Measurements from ENCODE around the gene WWC1.
"Not testable (repeated sequence)": the region's sequence is repeated elsewhere in the genome, so short reads cannot be mapped to it uniquely, and the experiment has no call there.

Gene WWC1

DNA sequence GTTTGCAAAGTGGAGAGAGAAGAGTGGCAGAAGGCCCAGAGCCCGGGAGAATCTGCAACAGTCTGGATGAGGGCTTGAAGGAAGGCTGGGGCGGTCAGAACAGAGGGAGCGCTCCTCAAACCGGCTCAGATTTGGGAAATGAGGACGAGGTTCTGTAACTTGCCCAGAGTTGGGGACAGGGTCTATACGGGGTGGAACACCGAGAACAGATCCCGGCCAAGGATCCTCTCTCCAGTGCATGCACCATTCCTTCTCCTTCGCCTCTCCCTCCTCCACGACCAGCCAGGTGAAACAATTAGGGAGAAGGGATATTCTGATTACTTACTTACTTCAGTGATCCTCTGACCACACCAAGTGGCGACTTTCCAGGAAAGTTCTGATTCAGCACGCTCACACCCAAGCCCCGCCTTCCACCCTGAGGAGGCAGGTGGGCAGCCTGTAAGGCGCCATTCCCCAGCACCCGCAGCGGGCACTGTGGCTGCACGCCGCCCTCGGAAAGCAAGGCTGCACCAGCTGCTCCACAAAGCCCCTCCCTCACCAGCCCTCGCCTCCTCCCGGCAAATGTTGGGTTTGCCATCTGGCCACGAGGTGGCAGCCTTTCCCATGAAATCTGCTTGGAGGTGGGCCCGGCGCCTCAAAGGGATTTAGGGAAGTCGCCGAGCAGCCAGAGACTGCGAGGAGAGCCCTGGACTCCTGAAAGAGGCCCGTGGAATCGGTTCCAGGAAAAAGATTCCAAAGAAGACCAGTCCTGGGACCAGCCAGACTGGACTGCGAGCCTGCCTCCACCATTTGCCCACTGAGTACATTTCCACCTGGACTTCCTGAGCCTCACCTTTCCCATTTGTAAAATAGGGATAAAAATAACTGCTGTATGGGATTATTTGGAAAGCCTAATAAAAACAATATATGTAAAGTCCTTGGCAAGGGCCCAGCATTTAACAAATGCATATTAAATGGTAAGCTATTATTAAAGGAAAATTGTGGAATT, 22.2 kb upstream of the WWC1 start:
- Histone ChIP-seq H3K27me3 (ENCODE audit: insufficient read depth, low read length) (peaks cover 9% of the 10 kb centered on the region), H3K36me3 (ENCODE audit: insufficient read depth, low read depth, low read length) (no peaks in the 10 kb centered on the region), H3K4me3 (ENCODE audit: low read length) (peak overlapping the region; percentile 71), H3K9me3 (ENCODE audit: insufficient read depth, low read depth, low read length) (no peaks in the 10 kb centered on the region), H3K9ac (ENCODE audit: low read depth, low read length) (peak overlapping the region; percentile 53; the same call in 1 of the 2 replicates), H3K4me1 (ENCODE audit: insufficient read depth, low read length) (peaks cover 3% of the 10 kb centered on the region; the same call in 1 of the 2 replicates), H3K27ac (ENCODE audit: low read length) (no peak overlapping the region)

DNA sequence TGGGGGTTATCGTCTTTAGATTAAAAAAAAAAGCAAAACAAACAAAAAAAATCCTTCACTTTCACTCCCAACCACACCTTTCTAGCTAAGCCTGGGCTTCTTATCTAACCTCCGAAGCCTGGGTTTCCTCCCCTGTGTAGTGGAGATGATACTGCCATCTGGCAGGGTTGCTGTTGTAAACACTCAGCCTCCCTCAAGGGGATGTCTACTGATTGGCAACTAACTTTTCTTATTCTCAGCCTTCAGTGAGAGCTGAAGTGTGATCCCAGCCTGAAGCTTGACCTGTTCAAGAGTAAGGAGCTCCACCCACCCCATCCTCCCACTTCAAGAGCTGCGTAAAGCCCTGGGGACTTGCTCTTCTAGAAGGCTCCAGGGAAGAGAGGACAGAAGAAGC, 21.5 kb upstream of the WWC1 start:
- Histone ChIP-seq H3K27me3 (ENCODE audit: insufficient read depth, low read length) (peaks cover 9% of the 10 kb centered on the region), H3K36me3 (ENCODE audit: insufficient read depth, low read depth, low read length) (no peaks in the 10 kb centered on the region), H3K4me3 (ENCODE audit: low read length) (peak overlapping the region; percentile 24; the same call in 1 of the 2 replicates), H3K9ac (ENCODE audit: low read depth, low read length) (no peak overlapping the region), H3K4me1 (ENCODE audit: insufficient read depth, low read length) (peaks cover 3% of the 10 kb centered on the region; the same call in 1 of the 2 replicates), H3K27ac (ENCODE audit: low read length) (no peak overlapping the region), H3K9me3 (ENCODE audit: insufficient read depth, low read depth, low read length) (no peaks in the 10 kb centered on the region)

DNA sequence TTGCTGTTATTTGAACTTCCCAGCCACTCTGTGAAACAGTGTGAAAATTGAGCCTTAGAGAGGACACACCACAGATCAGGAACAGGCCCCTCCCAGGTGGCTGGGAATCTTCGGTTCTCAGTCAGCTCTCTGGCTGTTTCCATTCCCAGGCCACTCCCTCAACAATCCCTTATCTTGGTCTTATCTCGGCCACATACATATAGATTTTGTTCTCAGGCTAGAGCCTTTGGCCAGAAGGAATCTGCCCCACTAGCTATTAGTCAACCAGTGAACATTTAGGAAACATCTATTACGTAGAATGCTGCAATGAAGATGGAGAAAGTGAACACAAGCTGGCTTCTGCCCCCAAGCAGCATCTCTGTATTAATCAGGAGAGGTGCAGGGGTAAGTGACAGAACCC, 21.0 kb upstream of the WWC1 start:
- Histone ChIP-seq H3K4me3 (ENCODE audit: low read length) (no peak overlapping the region), H3K27me3 (ENCODE audit: insufficient read depth, low read length) (peaks cover 9% of the 10 kb centered on the region), H3K9ac (ENCODE audit: low read depth, low read length) (no peak overlapping the region), H3K4me1 (ENCODE audit: insufficient read depth, low read length) (peaks cover 3% of the 10 kb centered on the region; the same call in 1 of the 2 replicates), H3K27ac (ENCODE audit: low read length) (no peak overlapping the region), H3K9me3 (ENCODE audit: insufficient read depth, low read depth, low read length) (no peaks in the 10 kb centered on the region), H3K36me3 (ENCODE audit: insufficient read depth, low read depth, low read length) (no peaks in the 10 kb centered on the region)

DNA sequence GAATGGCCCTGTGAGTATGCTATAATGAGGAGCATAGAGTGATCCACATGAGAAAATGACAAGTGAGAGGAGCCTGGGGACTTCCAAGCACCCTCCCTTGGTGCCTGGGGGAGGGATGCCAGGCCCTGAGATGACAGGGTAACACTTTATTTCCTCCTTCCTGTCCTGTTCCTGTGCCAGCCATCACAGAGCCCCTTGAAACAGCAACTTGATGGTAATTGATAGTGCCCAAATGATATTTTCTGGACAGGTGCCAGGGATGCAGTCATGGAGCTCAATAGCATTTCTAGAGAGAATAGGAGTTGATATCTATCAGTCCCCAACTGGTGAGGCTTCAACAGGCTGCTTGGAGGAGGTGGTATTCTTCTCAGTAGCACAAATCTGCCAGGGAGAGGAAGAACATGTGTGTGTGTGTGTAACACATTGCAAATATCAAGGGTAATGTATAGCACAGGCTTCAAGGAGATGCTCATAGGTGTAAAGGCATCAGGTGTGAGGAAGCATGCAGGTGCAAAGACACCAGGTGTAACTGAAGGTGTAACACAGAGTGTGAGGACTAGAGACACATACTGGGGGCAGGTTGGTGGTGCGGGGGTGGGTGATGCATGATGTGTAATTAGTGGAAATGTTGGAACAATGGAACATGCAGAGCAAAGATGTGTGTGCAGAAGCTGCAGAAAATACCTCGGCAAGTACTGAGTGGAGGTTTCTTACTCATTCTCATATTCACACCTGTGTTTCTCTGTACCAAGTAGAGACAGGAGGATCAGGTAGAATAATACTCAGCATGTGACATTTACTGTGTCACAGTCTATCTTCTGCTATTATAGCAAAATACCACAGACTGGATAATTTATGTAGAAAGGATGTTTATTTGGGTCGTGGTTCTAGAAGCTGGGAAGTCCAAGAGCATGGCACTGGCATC, 18.1 kb upstream of the WWC1 start:
- H3K4me3 ChIP-seq (ENCODE audit: low read length) = no peak overlapping the region
- H3K27me3 ChIP-seq (ENCODE audit: insufficient read depth, low read length) = peaks cover 7% of the 10 kb centered on the region
- no peak overlapping the region for H3K27ac ChIP-seq (ENCODE audit: low read length)
- no peak overlapping the region for H3K9ac ChIP-seq (ENCODE audit: low read depth, low read length)
- peaks cover 3% of the 10 kb centered on the region; the same call in 1 of the 2 replicates for H3K4me1 ChIP-seq (ENCODE audit: insufficient read depth, low read length)
- no peaks in the 10 kb centered on the region for H3K36me3 ChIP-seq (ENCODE audit: insufficient read depth, low read depth, low read length)
- H3K9me3 ChIP-seq (ENCODE audit: insufficient read depth, low read depth, low read length) = no peaks in the 10 kb centered on the region

DNA sequence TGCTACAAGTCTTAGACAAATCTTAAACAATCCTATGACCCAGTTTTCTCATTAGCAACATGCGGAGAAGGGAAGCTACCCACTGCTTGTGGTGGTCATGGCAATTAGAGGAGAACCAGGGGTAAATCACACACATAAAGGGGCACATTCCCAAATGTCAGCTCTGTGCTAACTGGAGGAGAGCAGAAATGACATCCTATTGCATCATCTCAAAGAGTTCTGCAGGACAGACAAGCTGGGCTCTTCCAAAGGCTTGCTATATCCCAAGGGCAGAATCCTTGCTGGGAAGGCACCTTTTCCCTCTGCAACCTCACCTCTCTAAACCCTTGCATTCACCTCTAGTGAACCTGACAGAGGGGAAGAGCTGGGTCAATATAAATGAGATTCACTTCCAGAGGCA, 17.0 kb upstream of the WWC1 start:
- no peaks in the 10 kb centered on the region for H3K27me3 ChIP-seq (ENCODE audit: insufficient read depth, low read length)
- no peak overlapping the region for H3K27ac ChIP-seq (ENCODE audit: low read length)
- no peaks in the 10 kb centered on the region for H3K36me3 ChIP-seq (ENCODE audit: insufficient read depth, low read depth, low read length)
- peaks cover 3% of the 10 kb centered on the region; the same call in 1 of the 2 replicates for H3K4me1 ChIP-seq (ENCODE audit: insufficient read depth, low read length)
- H3K9me3 ChIP-seq (ENCODE audit: insufficient read depth, low read depth, low read length) = no peaks in the 10 kb centered on the region
- no peak overlapping the region for H3K4me3 ChIP-seq (ENCODE audit: low read length)
- H3K9ac ChIP-seq (ENCODE audit: low read depth, low read length) = no peak overlapping the region

DNA sequence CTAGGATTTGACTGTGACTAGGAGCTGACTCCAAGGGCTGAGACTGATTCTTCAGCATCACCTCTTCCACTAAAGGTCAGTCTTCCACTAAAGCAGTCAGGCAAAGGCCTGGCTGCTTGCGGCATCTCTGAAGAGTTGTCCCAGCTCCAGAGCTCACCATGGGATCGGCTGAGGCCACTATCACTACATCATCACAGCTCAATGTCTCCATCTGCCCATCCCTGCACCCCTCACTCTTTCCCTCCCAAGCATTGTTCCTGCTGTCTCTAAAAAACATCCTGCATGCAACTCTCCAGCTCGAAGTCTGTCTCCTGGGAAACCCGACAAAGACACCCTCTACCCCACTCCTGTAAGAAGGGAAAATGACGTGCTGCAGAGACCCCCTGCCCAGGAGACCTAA, 15.5 kb upstream of the WWC1 start:
- no peak overlapping the region for H3K4me3 ChIP-seq (ENCODE audit: low read length)

DNA sequence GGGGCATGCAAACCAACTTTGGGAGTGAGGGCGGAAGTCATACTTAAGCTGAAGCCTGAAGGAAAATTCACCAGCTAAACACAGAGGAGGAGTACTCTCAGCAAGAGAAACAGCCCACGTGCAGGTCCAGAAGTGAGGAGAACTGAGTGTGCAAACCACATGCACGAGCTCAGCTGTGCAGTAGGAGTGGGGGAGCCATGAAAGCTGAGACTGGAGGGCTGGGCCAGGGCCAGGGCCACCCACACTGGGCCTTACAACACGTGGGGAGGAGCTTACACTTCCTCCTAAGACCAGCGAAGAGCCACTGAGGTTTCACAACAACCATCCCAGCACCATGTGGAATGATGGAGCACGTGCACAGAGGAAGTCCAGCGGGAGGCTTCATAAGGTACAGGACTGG, 9.3 kb upstream of the WWC1 start:
- H3K4me3 ChIP-seq (ENCODE audit: low read length) = no peak overlapping the region
- H3K9ac ChIP-seq (ENCODE audit: low read depth, low read length) = no peak overlapping the region
- no peaks in the 10 kb centered on the region for H3K36me3 ChIP-seq (ENCODE audit: insufficient read depth, low read depth, low read length)
- H3K27me3 ChIP-seq (ENCODE audit: insufficient read depth, low read length) = no peaks in the 10 kb centered on the region
- H3K9me3 ChIP-seq (ENCODE audit: insufficient read depth, low read depth, low read length) = no peaks in the 10 kb centered on the region
- H3K4me1 ChIP-seq (ENCODE audit: insufficient read depth, low read length) = no peaks in the 10 kb centered on the region; the same call in 1 of the 2 replicates
- no peak overlapping the region for H3K27ac ChIP-seq (ENCODE audit: low read length)

More for the DNA sequence above, 15.5 kb upstream of the WWC1 start:
- H3K9me3 ChIP-seq (ENCODE audit: insufficient read depth, low read depth, low read length) = no peaks in the 10 kb centered on the region
- H3K36me3 ChIP-seq (ENCODE audit: insufficient read depth, low read depth, low read length) = no peaks in the 10 kb centered on the region
- no peaks in the 10 kb centered on the region for H3K27me3 ChIP-seq (ENCODE audit: insufficient read depth, low read length)
- no peak overlapping the region for H3K9ac ChIP-seq (ENCODE audit: low read depth, low read length)
- H3K4me1 ChIP-seq (ENCODE audit: insufficient read depth, low read length) = no peaks in the 10 kb centered on the region
- no peak overlapping the region for H3K27ac ChIP-seq (ENCODE audit: low read length)

DNA sequence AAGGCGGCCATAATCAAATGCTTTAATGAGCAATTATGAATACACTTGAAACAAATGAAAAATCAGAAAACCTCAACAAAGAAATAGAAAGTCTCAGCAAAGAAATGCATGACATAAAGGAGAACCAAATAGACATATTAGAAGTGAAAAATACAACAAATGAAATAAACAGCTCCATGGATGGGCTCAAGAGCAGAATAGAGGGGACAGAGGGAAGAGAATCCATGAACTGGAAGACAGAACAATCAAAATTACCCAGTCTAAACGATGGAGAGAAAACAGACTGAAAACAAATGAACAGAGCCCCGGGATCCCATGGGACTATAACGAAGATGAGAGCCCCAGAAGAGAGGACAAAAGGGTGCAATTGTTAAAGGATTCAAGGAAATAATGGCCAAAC, 6.6 kb upstream of the WWC1 start:
- H3K4me3 ChIP-seq (ENCODE audit: low read length) = no peak overlapping the region
- no peaks in the 10 kb centered on the region for H3K27me3 ChIP-seq (ENCODE audit: insufficient read depth, low read length)
- no peaks in the 10 kb centered on the region for H3K9me3 ChIP-seq (ENCODE audit: insufficient read depth, low read depth, low read length)
- H3K9ac ChIP-seq (ENCODE audit: low read depth, low read length) = no peak overlapping the region
- H3K36me3 ChIP-seq (ENCODE audit: insufficient read depth, low read depth, low read length) = no peaks in the 10 kb centered on the region
- H3K27ac ChIP-seq (ENCODE audit: low read length) = no peak overlapping the region
- H3K4me1 ChIP-seq (ENCODE audit: insufficient read depth, low read length) = peaks cover 9% of the 10 kb centered on the region; the same call in 1 of the 2 replicates

DNA sequence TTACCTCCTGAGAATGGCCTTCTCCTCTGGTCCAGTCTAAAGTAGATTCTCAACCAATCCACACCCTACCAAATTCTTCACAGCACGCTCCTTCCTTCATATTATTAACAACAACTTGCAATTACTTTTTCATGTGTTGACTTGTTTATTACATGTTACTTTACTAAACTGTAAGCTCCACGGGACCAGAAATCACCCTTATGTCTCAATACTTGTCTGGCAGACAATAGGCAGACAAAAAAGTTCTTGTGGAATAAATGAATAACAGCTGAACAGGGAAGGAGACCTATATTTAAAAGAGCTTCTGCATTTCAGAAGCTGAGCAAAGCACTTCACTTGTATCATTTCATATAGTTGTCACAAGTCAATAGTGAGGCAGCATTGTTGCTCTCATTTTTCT, 5.7 kb upstream of the WWC1 start:
- Histone ChIP-seq H3K9me3 (ENCODE audit: insufficient read depth, low read depth, low read length) (no peaks in the 10 kb centered on the region), H3K4me1 (ENCODE audit: insufficient read depth, low read length) (peaks cover 10% of the 10 kb centered on the region; the same call in 1 of the 2 replicates), H3K27me3 (ENCODE audit: insufficient read depth, low read length) (no peaks in the 10 kb centered on the region), H3K9ac (ENCODE audit: low read depth, low read length) (no peak overlapping the region), H3K4me3 (ENCODE audit: low read length) (no peak overlapping the region), H3K27ac (ENCODE audit: low read length) (no peak overlapping the region), H3K36me3 (ENCODE audit: insufficient read depth, low read depth, low read length) (no peaks in the 10 kb centered on the region)

DNA sequence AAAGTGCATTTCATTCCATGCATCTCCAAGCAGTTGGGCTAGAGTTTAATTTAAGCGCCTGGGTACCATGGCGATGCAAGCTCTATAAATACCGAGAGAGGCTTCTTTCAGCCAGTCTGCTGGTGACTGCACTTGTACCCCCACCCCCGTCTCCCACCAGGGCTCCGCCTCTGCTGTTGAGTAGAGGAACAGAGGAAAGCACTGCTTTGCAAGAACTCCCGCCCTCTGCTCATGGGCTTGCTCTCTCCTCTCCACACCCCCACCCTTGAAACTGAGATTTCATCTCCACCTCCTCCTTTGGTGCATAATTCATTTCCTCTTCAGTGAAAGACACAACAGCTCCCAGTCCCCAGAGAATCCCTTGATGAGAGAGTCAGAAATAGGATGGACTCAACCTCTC, 5.1 kb upstream of the WWC1 start:
- Histone ChIP-seq H3K4me3 (ENCODE audit: low read length) (no peak overlapping the region), H3K9me3 (ENCODE audit: insufficient read depth, low read depth, low read length) (no peaks in the 10 kb centered on the region), H3K27ac (ENCODE audit: low read length) (no peak overlapping the region), H3K36me3 (ENCODE audit: insufficient read depth, low read depth, low read length) (no peaks in the 10 kb centered on the region), H3K4me1 (ENCODE audit: insufficient read depth, low read length) (peaks cover 13% of the 10 kb centered on the region; the same call in 1 of the 2 replicates), H3K27me3 (ENCODE audit: insufficient read depth, low read length) (no peaks in the 10 kb centered on the region), H3K9ac (ENCODE audit: low read depth, low read length) (no peak overlapping the region)

DNA sequence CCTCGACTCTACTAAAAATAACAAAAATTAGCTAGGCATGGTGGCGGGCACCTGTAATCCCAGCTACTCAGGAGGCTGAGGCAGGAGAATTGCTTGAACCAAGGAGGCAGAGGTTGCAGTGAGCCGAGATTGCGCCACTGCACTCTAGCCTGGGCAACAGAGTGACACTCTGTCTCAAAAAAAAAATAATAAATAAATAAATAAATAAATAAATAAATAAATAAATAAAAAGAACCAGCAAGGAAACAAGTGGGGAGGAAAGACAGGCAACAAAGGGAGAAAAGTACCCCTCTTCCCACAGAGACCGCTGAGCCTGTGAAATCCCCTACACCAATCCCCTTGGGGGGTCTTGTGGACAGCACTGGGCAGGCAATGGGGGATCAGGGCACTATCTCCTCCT, 4.6 kb upstream of the WWC1 start:
- H3K27me3 ChIP-seq (ENCODE audit: insufficient read depth, low read length); H3K4me3 ChIP-seq (ENCODE audit: low read length); H3K36me3 ChIP-seq (ENCODE audit: insufficient read depth, low read depth, low read length); H3K9me3 ChIP-seq (ENCODE audit: insufficient read depth, low read depth, low read length); H3K27ac ChIP-seq (ENCODE audit: low read length); H3K9ac ChIP-seq (ENCODE audit: low read depth, low read length): not testable (repeated sequence)
- peaks cover 13% of the 10 kb centered on the region; the same call in 1 of the 2 replicates for H3K4me1 ChIP-seq (ENCODE audit: insufficient read depth, low read length)

Data from iPS-20b (cell line).